ENCODE data around the gene CFAP74. TPM values are rescaled to one million over a fixed set of nuclear protein-coding genes. Genes with fewer than 3 reads are reported as not detected.

Gene CFAP74
- total RNA-seq, 1 experiment from 2014 or later: not detected

DNA sequence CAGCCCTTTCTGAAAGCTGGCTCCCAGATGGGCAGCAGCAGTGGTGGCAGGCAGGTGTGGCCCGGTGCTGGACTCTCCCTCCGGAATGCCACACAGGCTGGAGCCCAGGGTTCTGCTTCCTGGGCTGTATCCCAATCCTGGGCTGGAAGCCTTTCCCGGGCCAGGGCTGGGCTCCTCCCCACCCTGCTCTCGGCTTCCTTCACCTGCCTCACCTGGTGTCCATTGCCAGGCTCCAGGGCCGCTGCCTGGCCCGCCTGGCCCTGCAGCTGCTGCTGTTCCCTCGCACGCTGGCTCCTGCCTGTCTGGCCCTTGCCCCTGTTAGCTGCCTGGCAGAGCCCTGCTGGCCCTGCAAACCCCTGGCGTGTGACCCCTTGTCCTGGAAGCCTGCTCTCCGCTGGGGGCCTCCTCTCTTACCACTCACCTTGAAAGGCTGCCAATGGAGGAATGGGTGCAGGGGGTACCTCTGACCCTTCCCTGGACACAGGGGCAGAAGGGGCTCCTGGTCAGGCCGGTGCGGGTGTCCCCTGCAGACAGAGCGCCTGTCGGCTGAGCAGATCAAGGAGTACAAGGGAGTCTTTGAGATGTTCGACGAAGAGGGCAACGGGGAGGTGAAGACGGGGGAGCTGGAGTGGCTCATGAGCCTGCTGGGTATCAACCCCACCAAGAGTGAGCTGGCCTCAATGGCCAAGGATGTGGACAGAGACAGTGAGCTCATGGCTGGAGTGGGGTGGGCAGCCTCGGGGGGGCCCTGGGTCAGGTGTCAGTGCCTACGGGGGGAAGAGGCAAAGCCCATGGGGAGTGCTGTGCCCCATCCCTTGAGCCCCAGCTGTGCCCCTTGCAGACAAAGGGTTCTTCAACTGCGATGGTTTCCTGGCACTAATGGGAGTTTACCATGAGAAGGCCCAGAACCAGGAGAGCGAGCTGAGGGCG is 87.4 kb downstream of the CFAP74 start:
- no peak for DNase-seq (ENCODE audit: low spot score)

DNA sequence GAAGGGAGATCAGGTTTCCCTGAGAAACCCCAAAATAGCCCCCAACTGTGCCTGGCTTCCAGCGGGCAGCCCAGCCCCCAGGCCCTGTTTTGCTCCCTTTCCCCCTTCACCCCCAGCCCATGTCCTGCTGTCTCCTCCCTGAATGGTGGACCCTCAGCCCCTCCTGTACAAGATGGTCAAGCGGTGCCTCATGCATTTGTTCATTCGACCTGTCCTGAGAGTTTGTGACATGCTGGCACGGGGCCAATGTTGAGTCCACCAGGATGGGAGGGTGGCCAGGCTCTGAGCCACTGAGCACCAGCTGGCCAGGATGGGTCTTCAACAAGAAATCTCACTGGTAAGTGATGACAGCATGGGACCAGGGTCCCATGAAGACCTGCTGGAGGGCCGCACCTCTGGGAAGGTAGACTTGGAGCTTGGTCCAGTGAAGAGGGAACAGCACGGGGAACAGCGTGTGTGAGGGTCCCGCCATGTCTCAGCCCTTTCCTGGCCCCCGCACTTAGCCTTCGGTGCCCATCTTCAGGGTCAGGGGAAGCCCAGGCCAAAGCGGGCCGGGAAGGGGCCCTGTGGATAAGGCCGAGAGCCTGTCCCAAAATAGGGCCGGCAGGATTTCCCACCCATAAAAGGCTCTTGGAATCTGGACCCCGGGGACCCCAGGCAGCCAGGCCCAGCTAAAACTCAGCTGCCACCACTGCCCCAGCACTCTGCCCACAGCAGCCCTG is 88.5 kb downstream of the CFAP74 start, which contains the start of gene CALML6:
Gene CALML6, plus strand, starts transcription at position 290 of the 722 bp plus-strand sequence. Its CDS starts 21 bp downstream, at position 311.
- no peak for DNase-seq (ENCODE audit: low spot score)

DNA sequence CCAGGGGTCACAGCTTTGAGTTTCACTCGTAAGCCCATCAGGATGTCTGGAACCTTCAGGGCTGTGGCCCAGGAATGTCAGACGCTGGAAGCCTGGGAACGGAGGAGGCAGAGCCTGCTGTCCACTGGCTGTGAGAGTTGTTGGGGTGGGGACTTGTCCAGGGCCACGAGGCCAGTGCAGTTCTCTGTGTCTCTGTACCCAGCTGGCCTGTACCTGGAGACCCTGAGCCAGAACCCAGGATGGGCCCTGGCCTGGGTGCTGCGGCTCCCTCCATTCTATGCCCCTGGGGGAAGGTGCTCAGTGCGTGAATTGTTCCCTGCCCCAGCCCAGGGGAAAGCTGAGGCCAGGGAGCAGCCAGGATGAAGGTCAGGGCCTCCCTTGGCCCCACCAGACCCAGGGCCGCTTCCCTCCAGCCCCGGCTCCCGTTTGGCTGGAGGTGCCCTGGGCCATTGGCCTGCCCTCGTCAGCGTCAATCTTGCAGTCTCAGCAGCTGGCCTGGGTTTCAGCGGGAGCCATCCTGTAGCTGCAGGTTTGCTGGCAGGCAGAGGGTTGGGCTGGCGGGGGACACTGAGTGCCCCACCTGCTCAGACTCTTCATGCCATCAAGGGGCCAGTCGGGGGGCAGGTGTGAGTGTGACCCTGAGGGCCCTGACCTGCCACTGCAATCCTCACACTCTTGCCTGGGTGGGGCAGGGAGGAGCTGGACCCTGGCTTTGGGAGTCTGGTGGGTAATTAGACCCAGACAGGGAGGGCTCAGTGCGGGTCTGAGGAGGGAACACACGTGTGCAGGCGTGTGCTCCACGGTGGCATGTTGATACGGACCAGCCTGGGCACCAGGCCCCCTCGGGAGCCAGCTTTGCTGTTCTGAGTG is 89.2 kb downstream of the CFAP74 start:
- DNase-seq (ENCODE audit: low spot score): no peak

DNA sequence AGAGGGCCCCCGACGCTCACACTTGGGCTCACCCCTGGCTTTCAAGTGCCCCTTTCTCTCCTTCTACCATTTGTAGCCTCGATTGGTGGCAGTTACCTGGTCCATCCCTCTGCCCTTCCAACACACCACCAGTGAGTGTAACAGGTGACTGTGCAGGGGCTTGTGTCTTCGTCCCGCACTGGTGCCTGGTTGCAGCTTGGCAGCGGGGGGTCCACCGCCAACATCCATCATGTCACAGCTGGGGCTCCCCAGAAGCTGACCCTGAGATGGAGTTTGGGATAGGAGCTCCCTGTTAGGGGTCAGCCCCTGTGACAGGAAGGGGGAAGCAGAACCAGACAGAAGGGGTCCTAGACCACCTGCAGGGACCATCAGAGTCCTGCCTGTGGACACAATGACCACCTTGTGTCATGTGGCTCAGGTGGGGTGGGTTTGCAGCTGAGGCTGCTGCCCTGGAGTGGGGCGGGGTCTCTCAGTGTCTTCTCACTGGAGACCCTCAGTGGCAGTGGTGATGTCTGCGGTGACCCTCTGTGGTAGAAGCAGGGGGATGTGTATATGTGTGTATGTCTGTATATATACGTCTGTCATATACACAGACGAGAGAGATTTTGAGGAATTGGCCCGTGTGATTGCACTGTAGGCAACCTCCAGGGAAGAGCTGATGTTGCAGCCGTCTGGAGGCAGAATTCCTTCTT is 92.1 kb downstream of the CFAP74 start:
- DNase-seq (ENCODE audit: low spot score): no peak

DNA sequence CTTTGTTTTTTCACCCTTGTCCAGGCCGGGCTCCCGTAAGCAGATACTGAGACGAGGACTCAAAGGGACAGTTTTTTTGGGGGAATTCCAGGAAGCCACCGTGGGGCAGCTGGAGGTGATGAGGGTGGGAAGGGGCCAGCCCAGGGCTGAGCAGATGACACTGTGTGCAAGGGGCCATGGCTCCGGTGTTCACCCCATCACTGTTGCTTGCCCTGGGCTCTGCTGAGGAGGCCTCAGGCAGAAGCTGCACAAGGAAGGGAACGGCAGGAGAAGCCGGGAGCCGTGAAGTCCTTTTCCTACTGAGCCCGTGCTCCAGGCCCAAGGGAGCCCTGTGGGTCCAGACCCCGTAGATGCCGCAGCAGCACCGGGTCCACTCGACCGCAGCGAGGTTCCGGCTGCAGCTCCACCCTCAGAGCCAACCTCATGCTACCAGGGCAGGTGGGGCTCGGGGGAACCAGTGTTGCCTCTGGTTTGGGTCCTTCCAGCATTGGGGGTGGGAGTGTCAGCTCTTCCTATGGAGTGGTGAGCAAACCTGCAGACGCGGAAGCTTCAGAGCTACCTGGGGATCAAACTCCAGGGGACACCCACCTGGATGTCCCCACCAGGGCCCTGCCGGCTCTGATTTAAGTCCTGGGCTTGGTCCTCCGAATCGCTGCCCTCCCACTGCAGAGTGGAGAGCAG is 92.8 kb downstream of the CFAP74 start:
- DNase-seq (ENCODE audit: low spot score): no peak

DNA sequence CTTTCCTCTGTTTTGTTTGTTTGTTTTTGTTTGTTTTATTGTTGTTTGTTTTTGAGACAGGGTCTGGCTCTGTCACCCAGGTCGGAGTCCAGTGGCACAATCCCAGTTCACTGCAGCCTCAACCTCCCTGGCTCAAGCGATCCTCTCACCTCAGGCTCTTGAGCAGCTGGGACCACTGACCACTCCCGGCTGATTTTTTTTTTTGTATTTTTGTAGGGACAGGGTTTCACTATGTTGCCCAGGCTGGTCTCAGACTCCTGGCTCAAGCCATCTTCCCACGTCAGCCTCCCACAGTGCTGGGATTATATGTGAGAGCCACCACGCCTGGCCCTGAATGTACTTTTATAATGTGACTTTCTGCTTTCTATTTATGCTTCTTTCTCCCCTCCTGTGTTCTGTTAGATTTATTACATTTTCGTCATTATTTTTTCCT is 93.5 kb downstream of the CFAP74 start:
- DNase-seq (ENCODE audit: low spot score): no peak

DNA sequence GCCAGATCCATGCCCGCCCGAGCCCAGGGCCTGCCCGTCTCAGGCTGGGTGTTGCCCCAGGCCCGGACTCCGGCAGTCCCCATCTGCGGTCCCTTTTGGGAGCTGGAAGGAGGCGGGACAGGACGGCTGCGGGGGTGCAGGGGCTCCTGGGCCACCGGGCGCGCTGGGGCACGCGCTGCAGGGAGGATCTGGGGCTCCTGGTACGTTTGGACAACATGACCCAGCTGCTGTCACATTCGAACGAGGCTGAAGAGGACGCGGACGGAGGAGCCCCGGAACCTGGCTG is 95.1 kb downstream of the CFAP74 start:
- DNase-seq (ENCODE audit: low spot score): no peak

DNA sequence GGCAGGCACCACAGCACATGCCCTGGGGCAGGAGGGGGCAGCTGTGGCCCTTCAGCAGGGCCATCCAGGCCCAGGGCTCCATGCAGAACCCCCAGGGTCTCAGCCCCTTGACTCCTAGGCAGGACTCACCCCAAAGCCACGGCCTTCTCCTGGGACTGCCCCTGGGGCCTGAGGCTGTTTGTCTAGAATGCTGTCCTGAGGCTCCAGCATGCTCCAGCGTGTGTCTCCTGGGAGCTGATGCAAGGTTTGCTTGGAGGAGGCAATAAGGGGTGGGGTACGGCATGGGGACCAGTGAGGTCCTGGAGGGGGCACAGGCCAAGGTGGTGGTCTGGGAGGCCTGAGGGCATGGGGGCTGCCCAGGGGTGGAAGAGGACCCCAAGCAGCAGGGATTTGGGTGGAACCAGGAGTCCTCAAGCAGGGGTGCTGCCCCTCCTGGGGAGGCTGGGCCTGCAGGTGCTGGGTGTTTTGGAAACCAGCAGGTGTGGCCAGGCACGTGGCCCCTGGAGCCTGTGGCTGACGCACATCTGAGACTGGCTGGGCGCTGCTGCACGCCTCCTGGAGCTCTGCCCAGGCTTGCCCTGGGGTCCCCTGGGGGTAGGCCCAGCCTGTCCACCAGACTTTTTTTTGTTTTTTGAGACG is 96.4 kb downstream of the CFAP74 start:
- DNase-seq (ENCODE audit: low spot score): no peak

DNA sequence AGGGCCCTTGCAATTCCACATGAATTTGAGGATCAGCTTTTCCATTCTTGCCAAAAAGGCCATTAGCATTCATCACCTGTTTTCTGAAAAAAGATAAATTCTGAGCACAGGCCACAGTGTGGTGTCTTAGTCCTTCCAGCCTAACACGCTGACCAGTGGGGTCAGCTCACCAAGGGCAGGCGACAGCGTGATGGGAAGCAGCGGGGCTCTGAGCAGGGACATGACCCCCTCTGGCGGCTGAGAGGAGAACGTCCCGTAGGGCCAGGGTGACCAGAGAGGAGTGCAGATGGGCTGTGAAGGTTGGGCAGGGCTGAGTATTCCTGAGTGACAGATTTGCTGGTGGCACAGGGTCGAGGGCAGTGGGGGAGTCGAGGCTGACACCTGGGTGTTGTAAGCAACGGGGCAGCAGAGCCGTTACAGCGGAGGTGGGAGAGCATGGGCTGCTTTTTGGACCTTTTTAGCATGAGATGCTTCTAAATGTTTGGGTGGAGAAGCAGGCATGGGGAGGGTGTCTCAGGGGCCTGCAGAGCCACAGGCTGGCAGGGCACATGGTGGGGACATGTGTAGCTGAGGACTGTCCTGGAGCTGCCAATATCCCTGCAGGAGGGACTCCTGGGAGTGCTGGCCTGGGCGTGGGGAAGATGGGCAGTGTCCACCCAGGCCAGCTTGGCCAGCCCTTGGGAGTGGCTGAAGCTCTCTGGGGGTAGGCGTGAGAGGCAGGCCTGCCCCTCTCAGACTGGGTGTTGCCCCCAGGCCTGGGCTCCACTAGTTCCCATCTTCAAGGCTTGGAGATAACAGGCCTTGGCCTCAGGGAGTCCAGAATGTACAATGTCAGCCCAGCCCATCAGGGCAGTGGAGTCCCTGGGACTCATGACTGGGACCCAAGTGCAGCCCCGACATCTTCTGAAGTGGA is 97.1 kb downstream of the CFAP74 start:
- peak; percentile 90 for DNase-seq (ENCODE audit: low spot score)

DNA sequence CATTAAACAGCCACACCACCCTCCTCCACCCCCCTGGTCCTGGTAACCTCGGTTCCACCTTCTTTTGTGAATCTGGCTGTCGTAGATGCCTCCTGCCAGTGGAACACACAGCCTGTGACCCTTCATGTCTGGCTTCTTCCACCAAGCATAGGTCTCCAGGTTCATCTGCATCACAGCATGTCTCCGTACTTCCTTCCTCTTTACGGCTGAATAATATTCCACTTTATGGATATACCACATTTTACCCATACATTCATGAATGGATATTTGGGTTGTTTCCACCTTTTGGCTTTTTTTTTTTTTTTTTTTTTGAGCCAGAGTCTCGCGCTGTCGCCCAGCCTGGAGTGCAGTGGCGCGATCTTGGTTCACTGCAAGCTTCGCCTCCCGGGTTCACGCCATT is 100.4 kb downstream of the CFAP74 start:
- no peak for DNase-seq (ENCODE audit: low spot score)

DNA sequence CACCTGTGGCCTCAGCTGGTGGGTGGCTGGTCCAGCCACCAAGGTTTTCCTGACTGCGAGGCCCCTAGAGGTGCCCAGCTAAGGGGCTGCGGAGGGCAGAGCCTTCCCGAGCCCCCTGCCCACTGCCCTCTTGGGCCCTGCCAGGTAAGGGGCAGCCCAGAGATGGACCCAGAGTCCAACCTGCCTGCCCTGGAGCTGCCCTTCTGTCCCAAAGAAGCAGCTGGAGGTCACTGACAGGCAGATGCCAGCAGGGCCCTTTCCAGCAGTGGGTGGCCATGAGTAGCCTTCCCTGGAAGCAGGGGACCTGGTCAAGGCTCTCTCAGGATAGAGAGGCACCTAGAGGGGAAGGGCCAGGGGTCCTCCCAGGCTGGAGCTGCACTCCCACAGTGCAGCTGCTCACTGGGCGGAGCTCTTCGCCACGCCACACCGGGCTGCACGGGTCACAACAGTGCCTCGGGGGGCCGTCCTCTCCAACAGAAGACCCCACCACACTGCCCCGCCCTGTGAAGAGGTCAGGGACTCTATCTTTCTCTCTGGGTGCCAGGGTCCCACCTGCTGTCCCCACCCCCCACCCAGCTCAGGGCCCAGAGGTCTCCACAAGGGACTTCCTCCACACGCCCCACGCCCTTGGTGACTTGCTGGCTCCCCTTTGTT is 101.8 kb downstream of the CFAP74 start:
- DNase-seq (ENCODE audit: low spot score): no peak

DNA sequence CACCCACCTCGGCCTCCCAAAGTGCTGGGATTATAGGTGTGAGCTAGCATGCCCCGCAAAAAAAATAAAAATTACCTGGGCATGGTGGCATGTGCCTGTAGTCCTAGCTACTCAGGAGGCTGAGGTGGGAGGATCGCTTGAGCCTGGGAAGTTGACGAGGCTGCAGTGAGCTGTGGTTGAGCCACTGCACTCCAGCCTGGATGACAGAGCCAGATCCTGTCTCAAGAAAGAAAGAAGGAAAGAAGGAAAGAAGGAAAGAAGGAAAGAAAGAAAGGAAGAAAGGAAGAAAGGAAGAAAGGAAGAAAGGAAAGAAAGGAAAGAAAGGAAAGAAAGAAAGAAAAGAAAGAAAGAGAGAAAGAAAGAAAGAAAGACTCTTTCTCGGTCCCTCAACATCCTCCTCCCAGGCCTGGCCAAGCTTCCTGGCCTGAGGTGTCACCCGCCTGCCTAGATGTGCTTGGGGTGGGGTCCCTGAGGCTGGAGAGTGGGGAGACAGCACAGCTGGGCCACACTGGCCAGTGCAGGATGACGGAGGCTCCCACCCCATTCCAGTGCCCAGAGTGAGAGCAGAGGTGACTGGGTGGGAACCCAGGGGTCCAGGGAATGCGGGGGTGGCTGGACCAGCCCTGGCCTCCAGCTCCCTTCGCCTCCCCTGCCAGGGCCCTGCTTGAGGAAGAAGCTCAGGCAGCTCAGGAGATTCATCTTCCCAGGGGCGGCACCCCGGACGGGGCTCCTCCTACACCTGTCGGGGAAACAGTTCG is 102.5 kb downstream of the CFAP74 start:
- no peak for DNase-seq (ENCODE audit: low spot score)

DNA sequence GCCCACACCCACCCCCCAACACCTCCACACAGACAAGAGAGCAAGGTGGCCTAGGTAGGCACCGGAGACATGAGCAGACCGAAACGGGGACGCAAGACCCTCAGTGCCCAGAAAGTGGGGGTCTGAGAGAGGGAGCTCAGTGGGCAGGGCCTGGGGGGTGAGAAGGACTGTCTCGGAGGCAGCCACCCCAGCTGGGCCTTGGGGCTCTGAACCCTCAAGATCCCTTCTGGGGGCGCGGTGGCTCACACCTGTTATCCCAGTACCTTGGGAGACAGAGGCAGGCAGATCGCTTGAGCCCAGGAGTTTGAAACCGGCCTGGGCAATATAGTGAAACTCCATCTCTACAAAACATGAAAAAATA is 103.6 kb downstream of the CFAP74 start:
- DNase-seq (ENCODE audit: low spot score): no peak

DNA sequence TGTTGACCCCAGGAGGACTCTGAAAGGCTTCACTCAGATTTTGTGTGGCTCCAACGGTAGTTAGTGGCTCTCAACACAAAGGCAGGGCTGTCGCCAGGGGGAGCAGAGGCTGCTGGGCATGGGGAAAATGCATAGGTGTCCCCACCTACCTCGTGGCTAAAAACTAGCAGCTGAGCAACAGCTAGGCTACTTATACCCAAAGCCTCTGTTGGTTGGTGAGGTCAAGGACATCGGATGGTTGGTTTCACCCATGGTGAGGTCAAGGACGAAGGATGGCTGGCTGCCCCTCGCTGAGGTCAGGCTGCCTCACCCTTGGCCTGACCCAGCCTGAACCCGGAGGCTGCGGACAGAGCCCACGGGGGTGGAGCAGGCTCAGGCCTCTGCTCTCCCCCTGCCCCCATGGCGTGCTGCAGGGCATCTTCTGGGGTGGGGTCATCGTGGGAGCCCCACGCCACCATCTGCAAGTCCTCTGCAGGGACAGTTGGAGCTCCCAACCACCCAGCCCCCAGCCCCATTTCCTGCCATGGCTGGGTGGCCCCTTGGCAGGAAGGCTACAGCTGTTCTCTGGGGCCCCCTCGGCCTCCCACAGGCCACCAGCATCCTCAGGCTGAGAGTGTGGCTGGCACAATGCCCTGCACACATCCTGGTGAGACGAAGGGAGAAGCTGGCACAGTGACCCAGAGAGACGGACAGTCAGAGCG is 104.2 kb downstream of the CFAP74 start:
- DNase-seq (ENCODE audit: low spot score): no peak

DNA sequence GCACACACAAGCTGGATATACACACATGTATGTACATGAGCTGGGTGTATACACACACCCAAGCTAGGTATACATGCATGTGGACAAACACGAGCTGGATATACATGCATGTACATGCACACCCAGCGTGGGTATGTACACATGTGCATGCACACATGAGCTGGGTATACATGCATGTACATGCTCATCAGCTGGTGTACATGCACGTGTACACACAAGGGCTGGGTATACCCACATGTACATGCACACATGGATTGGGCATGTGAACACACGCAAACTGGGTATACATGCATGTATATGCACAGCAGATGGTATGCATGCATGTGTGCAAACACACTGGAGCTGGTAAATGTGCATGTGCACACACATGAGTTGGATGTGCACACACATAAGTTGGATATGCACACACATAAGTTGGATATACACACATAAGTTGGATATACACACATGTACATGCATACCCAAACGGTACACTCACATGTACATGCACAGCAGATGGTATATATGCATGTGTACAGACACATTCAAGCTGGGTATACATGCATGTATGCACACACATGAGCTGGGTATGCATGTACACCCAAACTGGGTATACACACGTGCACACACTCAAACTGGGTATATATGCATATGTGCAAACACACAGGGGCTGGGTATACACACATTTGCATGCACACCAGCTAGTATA is 105.2 kb downstream of the CFAP74 start:
- no peak for DNase-seq (ENCODE audit: low spot score)

DNA sequence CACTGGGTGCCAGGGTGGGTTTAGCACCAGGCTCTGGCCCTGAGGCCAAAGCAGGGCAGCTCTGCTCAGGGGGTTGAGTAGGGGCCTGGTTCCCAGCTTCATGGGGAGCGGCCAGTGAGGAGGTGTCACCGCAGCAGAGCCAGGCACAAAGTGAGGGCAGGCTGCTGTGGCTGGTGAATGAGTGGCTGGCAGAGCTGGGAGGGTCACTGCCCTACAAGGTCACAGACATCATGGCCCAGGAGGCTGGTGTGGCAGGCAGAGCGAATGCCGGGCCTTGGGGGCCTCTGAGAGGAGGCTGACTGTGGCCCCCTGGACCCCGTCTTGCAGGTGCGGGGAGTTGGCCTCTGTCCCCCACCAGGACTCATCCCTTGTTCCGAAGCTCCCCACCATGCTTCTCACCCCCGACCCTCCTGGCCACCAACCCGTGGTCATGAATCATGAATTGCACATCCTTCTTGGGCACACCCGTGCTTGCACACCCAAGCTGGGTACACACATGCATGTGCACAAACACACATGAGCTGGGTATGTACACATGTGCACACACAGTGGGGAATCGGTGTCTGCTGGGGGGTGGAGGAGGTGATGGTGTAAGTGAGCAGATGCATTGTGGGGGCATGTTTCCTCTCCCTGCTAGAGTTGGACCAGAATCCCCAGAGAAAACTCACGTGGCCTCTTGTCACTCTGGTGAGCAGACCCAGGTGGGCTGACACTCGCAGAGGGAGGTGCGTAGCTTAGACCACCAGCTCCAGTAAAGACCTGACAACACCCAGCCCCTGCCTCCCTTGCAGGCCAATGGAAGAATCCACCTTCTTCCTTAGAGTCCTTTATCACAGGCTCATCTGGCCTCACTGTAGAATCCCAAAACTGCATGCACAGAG is 107.9 kb downstream of the CFAP74 start:
- DNase-seq (ENCODE audit: low spot score): no peak

Measured in HT-29 (cell line).